Measurements from ENCODE around the gene TNS4. TPM values are rescaled to one million over a fixed set of nuclear protein-coding genes. Genes with fewer than 3 reads are reported as not detected.

The TNS4 gene
- total RNA-seq, 1 experiment from 2014 or later: 0.21 TPM

DNA sequence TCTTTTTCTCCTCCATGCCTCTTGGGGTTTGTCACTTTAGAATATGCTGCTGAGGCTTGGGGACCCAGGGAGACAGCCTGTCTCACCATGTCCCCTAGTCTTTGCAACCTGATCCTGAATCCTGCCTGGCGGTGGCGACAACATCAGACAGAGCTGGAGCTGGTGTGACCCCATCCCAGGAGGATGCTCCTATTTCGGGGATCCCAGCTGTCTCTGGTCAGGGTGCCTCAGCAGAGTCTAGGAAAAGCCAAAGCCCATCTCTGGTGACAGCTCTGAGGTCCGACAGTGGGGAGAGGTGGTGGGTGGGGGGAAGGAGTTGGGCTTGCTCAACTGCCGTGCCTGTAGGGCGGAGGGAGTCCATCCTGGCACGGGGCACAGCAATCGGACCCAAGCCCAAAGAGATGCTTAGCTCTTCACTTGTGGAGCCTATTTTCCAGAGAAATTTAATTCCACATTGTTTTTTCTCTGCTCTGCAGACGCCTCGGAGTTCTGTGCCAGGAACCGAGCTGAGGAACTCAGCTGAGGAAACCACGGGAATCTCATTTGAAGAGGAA lies 10.3 kb upstream of the TNS4 start:
- Mint-ChIP-seq H3K4me3 (ENCODE audit: low read depth, unreplicated experiment) (peak overlapping the region; percentile 0), H3K4me1 (ENCODE audit: low read depth, unreplicated experiment) (peaks cover 54% of the 10 kb centered on the region), H3K27me3 (ENCODE audit: unreplicated experiment) (peaks cover 49% of the 10 kb centered on the region), H3K36me3 (ENCODE audit: insufficient read depth, unreplicated experiment) (peaks cover 8% of the 10 kb centered on the region), H3K9me3 (ENCODE audit: low read depth, unreplicated experiment) (no peaks in the 10 kb centered on the region), H3K27ac (ENCODE audit: unreplicated experiment) (no peak overlapping the region)
- DNase-seq: no peak
- BruUV-seq (replicated peaks): no TSS peak
- CTCF ChIA-PET: interaction anchor here (0.6 to 68.2 kb wide), 23 partner anchors 9 to 836 kb away, joined by 3 to 4142 read pairs (median 5); partner anchors contain the start of genes IGFBP4, TNS4 and TOP2A
- intact Hi-C loops (cut with micrococcal nuclease; ENCODE audit: unreplicated experiment): no loop called here
- TF ChIP-seq, protein P1, sequence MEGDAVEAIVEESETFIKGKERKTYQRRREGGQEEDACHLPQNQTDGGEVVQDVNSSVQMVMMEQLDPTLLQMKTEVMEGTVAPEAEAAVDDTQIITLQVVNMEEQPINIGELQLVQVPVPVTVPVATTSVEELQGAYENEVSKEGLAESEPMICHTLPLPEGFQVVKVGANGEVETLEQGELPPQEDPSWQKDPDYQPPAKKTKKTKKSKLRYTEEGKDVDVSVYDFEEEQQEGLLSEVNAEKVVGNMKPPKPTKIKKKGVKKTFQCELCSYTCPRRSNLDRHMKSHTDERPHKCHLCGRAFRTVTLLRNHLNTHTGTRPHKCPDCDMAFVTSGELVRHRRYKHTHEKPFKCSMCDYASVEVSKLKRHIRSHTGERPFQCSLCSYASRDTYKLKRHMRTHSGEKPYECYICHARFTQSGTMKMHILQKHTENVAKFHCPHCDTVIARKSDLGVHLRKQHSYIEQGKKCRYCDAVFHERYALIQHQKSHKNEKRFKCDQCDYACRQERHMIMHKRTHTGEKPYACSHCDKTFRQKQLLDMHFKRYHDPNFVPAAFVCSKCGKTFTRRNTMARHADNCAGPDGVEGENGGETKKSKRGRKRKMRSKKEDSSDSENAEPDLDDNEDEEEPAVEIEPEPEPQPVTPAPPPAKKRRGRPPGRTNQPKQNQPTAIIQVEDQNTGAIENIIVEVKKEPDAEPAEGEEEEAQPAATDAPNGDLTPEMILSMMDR (IDR thresholded peaks at IDR 0.05; ENCODE audit: unreplicated experiment): no peak

DNA sequence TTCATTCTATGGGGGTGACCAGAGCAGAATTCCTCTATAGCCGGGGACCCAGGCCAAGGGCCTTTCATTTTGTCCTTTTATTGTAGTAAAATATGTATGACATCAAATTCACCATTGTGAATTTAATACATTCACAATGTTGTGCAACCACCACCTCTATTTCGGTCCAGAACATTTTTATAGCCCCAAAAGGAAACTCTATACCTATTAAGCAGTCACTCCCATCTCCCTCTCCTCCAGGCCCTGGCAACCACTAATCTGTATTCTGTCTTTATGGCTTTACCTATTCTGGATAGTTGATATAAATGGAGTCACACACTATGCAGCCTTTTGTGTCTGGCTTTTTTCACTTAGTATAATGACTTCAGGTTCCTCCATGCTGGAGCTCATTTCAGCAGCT lies 9.7 kb upstream of the TNS4 start:
- DNase-seq: no peak
- H3K4me1 Mint-ChIP-seq (ENCODE audit: low read depth, unreplicated experiment): peaks cover 48% of the 10 kb centered on the region
- H3K36me3 Mint-ChIP-seq (ENCODE audit: insufficient read depth, unreplicated experiment): peaks cover 8% of the 10 kb centered on the region
- H3K9me3 Mint-ChIP-seq (ENCODE audit: low read depth, unreplicated experiment): no peaks in the 10 kb centered on the region
- no peak overlapping the region for H3K4me3 Mint-ChIP-seq (ENCODE audit: low read depth, unreplicated experiment)
- TF ChIP-seq, protein P1 (IDR thresholded peaks at IDR 0.05; ENCODE audit: unreplicated experiment): no peak
- CTCF ChIA-PET: interaction anchor here (0.6 to 68.2 kb wide), 18 partner anchors 9 to 835 kb away, joined by 3 to 4142 read pairs (median 8); partner anchors contain the start of genes IGFBP4, TNS4 and TOP2A
- intact Hi-C loops (cut with micrococcal nuclease; ENCODE audit: unreplicated experiment): no loop called here
- no peak overlapping the region for H3K27ac Mint-ChIP-seq (ENCODE audit: unreplicated experiment)
- peaks cover 55% of the 10 kb centered on the region for H3K27me3 Mint-ChIP-seq (ENCODE audit: unreplicated experiment)
- no TSS peak for BruUV-seq (replicated peaks)

DNA sequence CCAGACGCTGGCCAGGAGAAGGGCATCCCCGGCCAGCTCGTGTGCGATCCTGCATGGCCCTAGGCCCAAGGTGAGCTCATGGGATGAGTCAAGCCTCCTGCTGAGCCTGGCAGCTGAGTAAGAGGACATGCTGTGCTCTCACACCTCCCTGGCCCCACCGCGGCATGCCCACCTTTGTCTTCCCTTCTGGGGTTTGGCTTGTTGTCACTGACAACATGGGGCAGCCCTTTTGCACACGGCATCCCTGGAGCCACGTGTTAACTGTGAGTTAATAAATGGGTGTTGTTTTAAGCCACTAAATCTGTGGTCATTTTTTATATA lies 8.9 kb upstream of the TNS4 start:
- intact Hi-C loops (cut with micrococcal nuclease; ENCODE audit: unreplicated experiment): loop anchor here (1.0 kb wide), 1 partner anchor 11 kb away; no protein-coding TSS in a partner anchor
- BruUV-seq (replicated peaks): no TSS peak
- H3K27ac Mint-ChIP-seq (ENCODE audit: unreplicated experiment): no peak overlapping the region
- no peak overlapping the region for H3K4me3 Mint-ChIP-seq (ENCODE audit: low read depth, unreplicated experiment)
- H3K4me1 Mint-ChIP-seq (ENCODE audit: low read depth, unreplicated experiment): peaks cover 41% of the 10 kb centered on the region
- H3K36me3 Mint-ChIP-seq (ENCODE audit: insufficient read depth, unreplicated experiment): peaks cover 8% of the 10 kb centered on the region
- H3K9me3 Mint-ChIP-seq (ENCODE audit: low read depth, unreplicated experiment): no peaks in the 10 kb centered on the region
- H3K27me3 Mint-ChIP-seq (ENCODE audit: unreplicated experiment): peaks cover 61% of the 10 kb centered on the region
- DNase-seq: peak; percentile 88
- TF ChIP-seq, protein P1 (IDR thresholded peaks at IDR 0.05; ENCODE audit: unreplicated experiment): no peak
- CTCF ChIA-PET: interaction anchor here (0.6 to 68.2 kb wide), 15 partner anchors 10 to 1827 kb away, joined by 3 to 4142 read pairs (median 16); partner anchors contain the start of genes IGFBP4, TNS4 and TOP2A

DNA sequence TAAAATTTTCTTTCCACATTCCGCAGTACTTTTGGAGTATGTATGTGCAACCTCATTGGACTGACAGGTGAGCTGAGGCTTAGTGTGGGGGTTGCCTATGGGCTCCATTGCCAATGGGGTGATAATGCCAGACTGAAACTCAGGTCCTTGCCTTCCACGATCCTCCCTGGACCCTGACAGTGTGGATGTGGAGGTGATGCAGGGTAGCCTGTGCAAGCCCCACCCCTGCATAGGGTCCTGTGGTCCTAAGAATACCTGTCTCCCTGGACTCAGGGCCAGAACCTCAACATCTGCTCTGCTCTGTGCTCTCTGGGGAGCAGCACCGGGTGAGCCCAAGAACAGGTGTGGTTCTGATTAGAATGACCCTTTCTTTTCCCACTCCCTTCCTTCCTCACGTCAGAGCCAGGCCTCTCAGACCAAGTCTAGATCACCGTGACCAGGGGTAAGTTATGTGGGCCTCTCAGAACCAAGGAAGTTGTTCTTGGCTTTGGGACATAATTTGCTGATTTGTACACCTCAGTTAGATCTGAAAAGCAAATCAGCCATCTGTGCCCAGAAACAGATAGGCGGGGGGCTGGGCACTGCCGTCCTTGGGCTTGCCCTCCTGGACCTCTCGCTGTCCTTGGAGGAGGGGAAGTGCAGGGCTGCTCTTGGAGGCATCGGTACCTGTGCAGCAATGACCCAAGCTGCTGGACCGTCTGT lies 8.4 kb upstream of the TNS4 start:
- CTCF ChIA-PET: interaction anchor here (0.6 to 68.2 kb wide), 14 partner anchors 9 to 1827 kb away, joined by 3 to 4142 read pairs (median 12); partner anchors contain the start of genes IGFBP4 and TNS4
- BruUV-seq (replicated peaks): no TSS peak
- Mint-ChIP-seq H3K27ac (ENCODE audit: unreplicated experiment) (no peak overlapping the region), H3K36me3 (ENCODE audit: insufficient read depth, unreplicated experiment) (peaks cover 8% of the 10 kb centered on the region), H3K9me3 (ENCODE audit: low read depth, unreplicated experiment) (no peaks in the 10 kb centered on the region), H3K4me1 (ENCODE audit: low read depth, unreplicated experiment) (peaks cover 37% of the 10 kb centered on the region), H3K27me3 (ENCODE audit: unreplicated experiment) (peaks cover 56% of the 10 kb centered on the region), H3K4me3 (ENCODE audit: low read depth, unreplicated experiment) (no peak overlapping the region)
- intact Hi-C loops (cut with micrococcal nuclease; ENCODE audit: unreplicated experiment): loop anchor here (1.0 kb wide), 1 partner anchor 10 kb away; no protein-coding TSS in a partner anchor
- DNase-seq: no peak
- TF ChIP-seq, protein P1 (IDR thresholded peaks at IDR 0.05; ENCODE audit: unreplicated experiment): no peak
